HEK293T (cell line): ENCODE measurements around the gene DAND5.

ENCODE experiments used
- ARNT ChIP-seq: fragments of 450-650 bp; IDR thresholded peaks from 2 replicates; pipeline ENCODE4 v1.6.1; 2017; ENCODE audit warnings: mild to moderate bottlenecking
- FOXM1 ChIP-seq: fragments of 450-650 bp; IDR thresholded peaks from 2 replicates; pipeline ENCODE4 v1.6.1; 2017; ENCODE audit warnings: mild to moderate bottlenecking, borderline replicate concordance
- SP1 ChIP-seq: fragments of 450-650 bp; IDR thresholded peaks from 2 replicates; pipeline ENCODE4 v1.6.1; 2017

- TF ChIP-seq SP1 (no peak), FOXM1 (no peak), ARNT (no peak)
Observed at GRCh38 chr19:12937093-12937926, 32.1 kb upstream of the DAND5 start.
